Mesodermal cell (in vitro differentiated cells): Measurements from ENCODE around the gene TMPO.
A peak's percentile ranks its signal among the peaks of the same experiment; 100 is the strongest.
"Not testable (repeated sequence)": the region's sequence is repeated elsewhere in the genome, so short reads cannot be mapped to it uniquely, and the experiment has no call there.

Experiments used
- H3K27ac ChIP-seq: 2 replicates; pipeline ENCODE4 v1.7.0; 2013; ENCODE audit warnings: mild to moderate bottlenecking, low read depth, low read length, moderate library complexity; ENCODE audit not compliant: severe bottlenecking
- H3K36me3 ChIP-seq: 2 replicates; pipeline ENCODE4 v1.7.1; 2013; ENCODE audit warnings: mild to moderate bottlenecking, low read length, moderate library complexity; ENCODE audit not compliant: control insufficient read depth, insufficient read depth
- H3K4me1 ChIP-seq: one replicate; pipeline ENCODE4 v1.7.1; 2013; ENCODE audit warnings: mild to moderate bottlenecking, low read length; ENCODE audit not compliant: insufficient read depth, control insufficient read depth, poor library complexity, severe bottlenecking
- H3K4me3 ChIP-seq: 2 replicates; pipeline ENCODE4 v1.7.0; 2013; ENCODE audit warnings: low read length, control low read depth, mild to moderate bottlenecking; ENCODE audit not compliant: insufficient read depth, poor library complexity, severe bottlenecking; ENCODE audit errors: extremely low read depth
- H3K9me3 ChIP-seq: 2 replicates; pipeline ENCODE4 v1.7.1; 2013; ENCODE audit warnings: mild to moderate bottlenecking, low read length, moderate library complexity; ENCODE audit not compliant: control insufficient read depth
- WGBS, 2 experiments: methylation state at CpG; one replicate each; pipeline ENCODE4 v1.1.5; 2013; ENCODE audit warnings: missing lambda C conversion rate in 2 of 2; ENCODE audit not compliant: insufficient coverage in 2 of 2; 5-methylcytosine and 5-hydroxymethylcytosine counted together

Gene TMPO

GRCh38 chr12:98594050-98594835 is 78.9 kb downstream of the TMPO start:
- 0 to 1% methylated on average over 23 to 32 of the region's 35 CpGs for WGBS, 2 experiments
- Histone ChIP-seq H3K9me3 (no peaks in the 10 kb centered on the region), H3K4me3 (peak overlapping the region; percentile 100), H3K4me1 (peaks cover 7% of the 10 kb centered on the region), H3K27ac (peak overlapping the region; percentile 89), H3K36me3 (peaks cover 43% of the 10 kb centered on the region)

GRCh38 chr12:98595243-98595988 is 80.0 kb downstream of the TMPO start:
- Histone ChIP-seq H3K27ac (peak overlapping the region; percentile 89), H3K36me3 (peaks cover 55% of the 10 kb centered on the region), H3K9me3 (no peaks in the 10 kb centered on the region), H3K4me3 (peak overlapping the region; percentile 100), H3K4me1 (peaks cover 7% of the 10 kb centered on the region)
- WGBS, 2 experiments, result 90 to 92% methylated on average over 2 of the region's 3 CpGs

GRCh38 chr12:98597313-98597712 is 81.9 kb downstream of the TMPO start:
- whole genome bisulfite sequencing, 2 experiments, result no CpG with 5 or more reads among the region's 5 CpGs
- not testable (repeated sequence) for H3K27ac ChIP-seq, H3K4me1 ChIP-seq, H3K9me3 ChIP-seq, H3K4me3 ChIP-seq
- H3K36me3 ChIP-seq, result peaks cover 72% of the 10 kb centered on the region
